ENCODE measurements around the gene P2RY6.

DNA sequence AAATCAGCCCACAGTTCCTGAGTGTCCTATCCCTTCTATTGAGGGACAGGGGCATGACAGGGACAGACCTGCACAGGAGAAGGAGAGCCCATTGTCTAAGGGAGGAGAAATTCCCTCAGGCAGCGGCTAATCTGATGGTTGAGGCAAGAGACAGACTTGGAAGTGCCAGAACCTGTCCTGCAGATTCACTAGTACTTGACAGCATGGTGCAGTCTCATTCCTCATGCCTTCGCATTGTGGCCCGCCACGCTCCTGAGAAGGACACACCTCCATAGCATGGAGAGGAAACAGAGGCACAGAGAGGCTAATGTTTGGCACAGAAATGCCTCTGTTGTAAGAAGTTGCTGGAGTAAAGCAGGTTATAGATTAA, 3.2 kb downstream of the P2RY6 start:
- TF ChIP-seq CHD2 (IDR thresholded peaks at IDR 0.05; ENCODE audit: borderline replicate concordance, low read depth, low read length) (no peak), MEF2B (IDR thresholded peaks at IDR 0.05; ENCODE audit: partially characterized antibody, poor library complexity, severe bottlenecking) (no peak), IRF5 (IDR thresholded peaks at IDR 0.05; ENCODE audit: borderline replicate concordance) (no peak), POLR2AphosphoS2 (IDR thresholded peaks at IDR 0.05; ENCODE audit: low read depth, low read length) (no peak), BMI1 (IDR thresholded peaks at IDR 0.05; ENCODE audit: borderline replicate concordance) (no peak), SIN3A (IDR thresholded peaks at IDR 0.05; ENCODE audit: low read depth, low read length) (no peak), FOXM1 (IDR thresholded peaks at IDR 0.05; ENCODE audit: low read depth, low read length) (no peak)
